NT2/D1 (cell line): Measurements from ENCODE around the gene OSBP2.

Source experiments
- SUZ12 ChIP-seq: IDR thresholded peaks from 2 replicates; pipeline ENCODE4 v1.6.1; 2011; ENCODE audit not compliant: insufficient read length, insufficient read depth; ENCODE audit errors: extremely low read depth
- ZNF274 ChIP-seq: IDR thresholded peaks from 2 replicates; pipeline ENCODE4 v1.6.1; 2011; ENCODE audit warnings: mild to moderate bottlenecking, low read depth, low read length

- TF ChIP-seq SUZ12 = no peak
- no peak for TF ChIP-seq ZNF274
Observed at GRCh38 chr22:30891781-30892180, 197.1 kb downstream of the OSBP2 start.
